Measurements from ENCODE around the gene DENND1A. TPM values are rescaled to one million over a fixed set of nuclear protein-coding genes. Genes with fewer than 3 reads are reported as not detected.

The DENND1A gene
- total RNA-seq, 1 donor from 2014 or later, result 37.3 TPM

GRCh38 chr9:123425261-123425821, 504.6 kb downstream of the DENND1A start:
- DNase-seq, result no peak

- DNase-seq, result no peak
Observed at GRCh38 chr9:123424552-123425225, 505.2 kb downstream of the DENND1A start.

- no peak for DNase-seq
Observed at GRCh38 chr9:123424131-123424530, 505.8 kb downstream of the DENND1A start.

- DNase-seq, result no peak
Observed at GRCh38 chr9:123423311-123423640, 506.6 kb downstream of the DENND1A start.

- no peak for DNase-seq
Observed at GRCh38 chr9:123422635-123423310, 507.2 kb downstream of the DENND1A start.

- DNase-seq, result no peak
Observed at GRCh38 chr9:123421801-123422455, 508.0 kb downstream of the DENND1A start.

GRCh38 chr9:123421186-123421585, 508.7 kb downstream of the DENND1A start:
- DNase-seq, result no peak

- DNase-seq, result no peak
Observed at GRCh38 chr9:123420592-123421111, 509.3 kb downstream of the DENND1A start.

GRCh38 chr9:123419721-123420591, 510.0 kb downstream of the DENND1A start:
- no peak for DNase-seq

- DNase-seq, result no peak
Observed at GRCh38 chr9:123419091-123419490, 510.8 kb downstream of the DENND1A start.

- DNase-seq, result no peak
Observed at GRCh38 chr9:123418506-123418905, 511.4 kb downstream of the DENND1A start.

GRCh38 chr9:123418052-123418430, 511.9 kb downstream of the DENND1A start:
- no peak for DNase-seq

- no peak for DNase-seq
Observed at GRCh38 chr9:123417289-123418051, 512.5 kb downstream of the DENND1A start.

- DNase-seq, result no peak
Observed at GRCh38 chr9:123416176-123416575, 513.8 kb downstream of the DENND1A start.

- no peak for DNase-seq
Observed at GRCh38 chr9:123414936-123415930, 514.7 kb downstream of the DENND1A start.

- no peak for DNase-seq
Observed at GRCh38 chr9:123414204-123414603, 515.7 kb downstream of the DENND1A start.

GRCh38 chr9:123412171-123412820, 517.6 kb downstream of the DENND1A start:
- DNase-seq, result no peak

GRCh38 chr9:123411636-123412035, 518.3 kb downstream of the DENND1A start:
- DNase-seq, result no peak

- no peak for DNase-seq
Observed at GRCh38 chr9:123411191-123411590, 518.7 kb downstream of the DENND1A start.
